ENCODE results near the gene DNAJA2.

The DNAJA2 gene

DNA sequence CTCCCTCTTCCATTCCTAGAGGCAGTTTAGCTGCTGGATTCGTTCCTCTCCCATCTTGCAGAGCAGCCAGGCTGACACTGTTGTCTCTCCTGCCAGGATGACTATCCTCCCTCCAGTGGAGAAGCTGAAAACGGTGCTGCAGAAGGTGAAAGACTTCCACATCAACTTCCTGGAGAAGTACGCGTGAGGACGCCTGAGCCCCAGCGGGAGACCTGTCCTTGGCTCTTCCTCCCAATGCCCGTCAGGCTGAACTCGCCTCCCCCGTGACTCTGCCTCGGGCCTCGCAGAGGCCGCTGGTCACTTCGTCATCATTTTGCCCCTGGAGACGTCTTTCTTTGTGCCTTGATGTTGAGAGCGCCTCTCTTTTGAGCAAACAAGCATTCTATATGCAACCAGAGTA is 44.7 kb downstream of the DNAJA2 start:
- TF ChIP-seq, protein P1, sequence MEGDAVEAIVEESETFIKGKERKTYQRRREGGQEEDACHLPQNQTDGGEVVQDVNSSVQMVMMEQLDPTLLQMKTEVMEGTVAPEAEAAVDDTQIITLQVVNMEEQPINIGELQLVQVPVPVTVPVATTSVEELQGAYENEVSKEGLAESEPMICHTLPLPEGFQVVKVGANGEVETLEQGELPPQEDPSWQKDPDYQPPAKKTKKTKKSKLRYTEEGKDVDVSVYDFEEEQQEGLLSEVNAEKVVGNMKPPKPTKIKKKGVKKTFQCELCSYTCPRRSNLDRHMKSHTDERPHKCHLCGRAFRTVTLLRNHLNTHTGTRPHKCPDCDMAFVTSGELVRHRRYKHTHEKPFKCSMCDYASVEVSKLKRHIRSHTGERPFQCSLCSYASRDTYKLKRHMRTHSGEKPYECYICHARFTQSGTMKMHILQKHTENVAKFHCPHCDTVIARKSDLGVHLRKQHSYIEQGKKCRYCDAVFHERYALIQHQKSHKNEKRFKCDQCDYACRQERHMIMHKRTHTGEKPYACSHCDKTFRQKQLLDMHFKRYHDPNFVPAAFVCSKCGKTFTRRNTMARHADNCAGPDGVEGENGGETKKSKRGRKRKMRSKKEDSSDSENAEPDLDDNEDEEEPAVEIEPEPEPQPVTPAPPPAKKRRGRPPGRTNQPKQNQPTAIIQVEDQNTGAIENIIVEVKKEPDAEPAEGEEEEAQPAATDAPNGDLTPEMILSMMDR (IDR thresholded peaks at IDR 0.05; ENCODE audit: low read depth, low read length): no peak
- no peaks in the 10 kb centered on the region for H3K27me3 ChIP-seq
- no peaks in the 10 kb centered on the region for H3K9me3 ChIP-seq
- H3K4me3 ChIP-seq (ENCODE audit: low read depth, low read length): no peak overlapping the region
- no peak for DNase-seq
- no peaks in the 10 kb centered on the region for H3K4me1 ChIP-seq
- peaks cover 16% of the 10 kb centered on the region for H3K36me3 ChIP-seq

DNA sequence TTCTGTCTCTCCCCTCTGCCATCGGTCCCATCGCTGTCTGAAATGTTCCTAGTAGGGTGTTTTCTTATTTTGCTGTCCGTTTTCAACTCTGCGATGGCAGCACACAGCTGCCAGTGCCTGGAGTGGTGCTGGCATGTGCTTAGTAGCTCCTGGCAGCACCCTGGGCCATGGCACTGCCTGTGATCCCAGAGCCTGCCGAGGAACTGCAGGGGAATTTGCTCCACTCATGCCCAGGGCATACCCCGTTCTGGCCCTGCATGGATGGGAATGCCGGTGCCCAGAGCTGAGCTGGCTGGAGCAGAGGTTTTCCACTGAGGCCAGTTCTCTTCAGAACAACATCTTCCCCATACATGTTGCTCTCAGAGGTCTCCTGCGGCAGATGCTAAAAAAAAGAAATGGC is 46.2 kb downstream of the DNAJA2 start:
- Histone ChIP-seq H3K36me3 (peaks cover 21% of the 10 kb centered on the region), H3K27me3 (no peaks in the 10 kb centered on the region), H3K4me3 (ENCODE audit: low read depth, low read length) (no peak overlapping the region), H3K4me1 (no peaks in the 10 kb centered on the region), H3K9me3 (no peaks in the 10 kb centered on the region)
- TF ChIP-seq, protein P1 (IDR thresholded peaks at IDR 0.05; ENCODE audit: low read depth, low read length): no peak
- DNase-seq: no peak

DNA sequence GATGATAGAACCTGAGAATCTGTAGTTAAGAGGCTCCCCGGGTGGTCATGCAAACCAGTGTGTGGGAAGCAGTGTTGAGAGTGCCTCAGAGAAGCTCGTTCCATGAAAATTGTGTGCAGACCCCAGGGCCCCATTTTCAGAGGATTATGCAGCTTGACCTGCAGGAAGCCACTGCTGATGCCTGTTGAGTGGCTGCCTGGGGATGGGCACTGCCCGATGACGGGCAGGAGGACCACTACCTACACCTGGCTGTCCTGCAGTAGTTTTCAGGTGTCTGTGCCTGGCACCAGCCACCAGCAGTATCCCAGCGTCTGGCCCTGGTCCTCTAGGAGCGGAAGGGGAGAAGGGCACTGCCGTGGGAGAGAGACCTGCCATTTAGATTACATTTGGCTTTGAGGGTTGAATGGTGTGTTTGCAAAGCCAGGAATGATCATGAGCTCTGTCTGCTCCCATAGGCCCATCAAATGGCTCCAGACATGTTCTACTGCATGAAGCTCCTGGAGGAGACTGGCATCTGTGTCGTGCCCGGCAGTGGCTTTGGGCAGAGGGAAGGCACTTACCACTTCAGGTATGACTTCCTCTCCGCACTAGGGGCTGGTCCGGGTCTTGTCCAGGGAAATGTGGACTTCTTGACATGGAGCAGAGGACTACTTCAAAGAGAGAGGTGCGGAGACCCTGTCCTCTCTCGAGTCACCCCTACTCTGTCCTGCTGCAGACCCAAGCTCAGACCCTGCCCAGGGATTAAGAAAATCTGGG is 46.8 kb downstream of the DNAJA2 start:
- Histone ChIP-seq H3K27me3 (no peaks in the 10 kb centered on the region), H3K9me3 (no peaks in the 10 kb centered on the region), H3K36me3 (peaks cover 25% of the 10 kb centered on the region), H3K4me3 (ENCODE audit: low read depth, low read length) (no peak overlapping the region), H3K4me1 (no peaks in the 10 kb centered on the region)
- TF ChIP-seq, protein P1 (IDR thresholded peaks at IDR 0.05; ENCODE audit: low read depth, low read length): no peak
- no peak for DNase-seq

DNA sequence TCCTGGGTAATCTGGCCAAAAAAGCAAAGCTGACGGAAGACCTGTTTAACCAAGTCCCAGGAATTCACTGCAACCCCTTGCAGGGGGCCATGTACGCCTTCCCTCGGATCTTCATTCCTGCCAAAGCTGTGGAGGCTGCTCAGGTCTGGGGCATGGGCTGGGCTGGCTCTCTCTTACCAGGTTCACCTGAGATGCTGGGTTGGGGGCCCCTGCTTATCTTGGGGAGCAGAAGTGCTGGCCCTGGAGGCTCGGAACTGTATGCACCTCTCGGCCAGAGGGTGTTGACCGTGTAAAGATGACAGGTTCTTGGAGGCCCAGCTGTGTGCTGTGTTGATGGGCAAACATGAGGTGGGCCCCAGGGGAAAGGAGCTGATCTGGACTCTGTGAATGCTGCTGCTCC is 49.1 kb downstream of the DNAJA2 start:
- no peaks in the 10 kb centered on the region for H3K4me1 ChIP-seq
- DNase-seq: no peak
- H3K36me3 ChIP-seq: peaks cover 24% of the 10 kb centered on the region
- no peaks in the 10 kb centered on the region for H3K9me3 ChIP-seq
- H3K4me3 ChIP-seq (ENCODE audit: low read depth, low read length): no peak overlapping the region
- H3K27me3 ChIP-seq: no peaks in the 10 kb centered on the region
- TF ChIP-seq, protein P1 (IDR thresholded peaks at IDR 0.05; ENCODE audit: low read depth, low read length): no peak

DNA sequence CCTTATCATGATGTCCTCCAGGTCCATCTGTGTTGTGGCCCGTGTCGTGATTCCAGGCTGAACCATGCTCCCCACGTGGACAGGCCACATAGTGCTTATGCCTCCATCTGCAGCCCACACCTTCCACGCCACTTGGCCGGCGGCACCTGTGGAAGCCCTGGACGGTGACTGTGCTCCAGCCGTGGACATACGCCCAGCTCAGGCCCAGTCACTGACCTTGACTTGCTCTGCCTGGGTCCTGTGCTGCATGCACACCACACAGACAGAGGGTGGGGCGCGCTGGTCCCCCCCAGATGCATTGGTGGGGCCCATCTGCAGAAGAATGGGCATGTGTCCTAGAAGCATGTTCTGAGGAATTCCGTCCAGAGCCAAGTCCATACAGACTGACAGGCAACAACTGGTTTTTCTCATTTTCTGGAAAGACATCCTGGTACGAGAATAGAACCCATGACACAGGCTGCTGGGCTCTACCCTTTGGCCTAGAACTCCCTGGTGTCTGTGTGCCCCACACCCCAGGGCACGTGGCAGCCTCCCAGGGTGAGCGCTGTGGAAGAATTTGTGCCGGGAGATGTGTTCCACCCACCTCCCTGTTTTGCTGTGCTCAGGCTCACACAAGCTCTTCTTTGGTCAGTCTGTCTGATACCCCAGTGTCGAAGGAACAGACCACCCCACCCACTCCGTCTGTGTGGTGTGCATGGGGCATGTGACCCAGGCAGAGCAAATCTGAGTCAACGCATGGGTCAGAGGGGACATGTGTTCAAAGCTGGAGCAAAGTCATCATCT is 49.8 kb downstream of the DNAJA2 start:
- no peaks in the 10 kb centered on the region for H3K9me3 ChIP-seq
- H3K4me1 ChIP-seq: no peaks in the 10 kb centered on the region
- no peaks in the 10 kb centered on the region for H3K27me3 ChIP-seq
- H3K4me3 ChIP-seq (ENCODE audit: low read depth, low read length): no peak overlapping the region
- no peak for DNase-seq
- peaks cover 18% of the 10 kb centered on the region for H3K36me3 ChIP-seq
- TF ChIP-seq, protein P1 (IDR thresholded peaks at IDR 0.05; ENCODE audit: low read depth, low read length): no peak

DNA sequence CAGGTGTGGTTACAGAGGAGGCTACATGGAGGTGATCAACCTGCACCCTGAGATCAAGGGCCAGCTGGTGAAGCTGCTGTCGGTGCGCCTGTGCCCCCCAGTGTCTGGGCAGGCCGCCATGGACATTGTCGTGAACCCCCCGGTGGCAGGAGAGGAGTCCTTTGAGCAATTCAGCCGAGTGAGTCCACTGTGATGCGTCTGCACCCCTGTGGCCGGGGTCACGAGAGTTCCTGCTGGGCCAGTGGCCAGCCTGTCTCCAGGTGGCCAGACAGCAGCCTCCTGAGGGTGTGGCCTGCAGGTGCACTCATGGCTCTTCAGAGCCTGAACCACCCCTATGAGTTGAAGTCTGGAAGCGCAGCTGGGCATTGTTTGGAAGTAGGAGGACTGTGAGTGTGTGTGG is 51.2 kb downstream of the DNAJA2 start:
- H3K4me3 ChIP-seq (ENCODE audit: low read depth, low read length): no peak overlapping the region
- no peaks in the 10 kb centered on the region for H3K27me3 ChIP-seq
- peaks cover under 1% of the 10 kb centered on the region; the same call in 1 of the 2 replicates for H3K4me1 ChIP-seq
- TF ChIP-seq, protein P1 (IDR thresholded peaks at IDR 0.05; ENCODE audit: low read depth, low read length): no peak
- H3K9me3 ChIP-seq: no peaks in the 10 kb centered on the region
- DNase-seq: no peak
- H3K36me3 ChIP-seq: peaks cover 15% of the 10 kb centered on the region

Measured in BE2C (cell line).